ENCODE results near the gene SAMD3. TPM values are rescaled to one million over a fixed set of nuclear protein-coding genes. Genes with fewer than 3 reads are reported as not detected.

SAMD3 gene
- total RNA-seq, 1 donor from 2014 or later = 0.69 TPM

- no peak for TF ChIP-seq CTCF (IDR thresholded peaks at IDR 0.05; ENCODE audit: unreplicated experiment)
- no peaks in the 10 kb centered on the region for H3K9me3 Mint-ChIP-seq (ENCODE audit: low read depth)
- peak overlapping the region; percentile 14 for H3K27ac Mint-ChIP-seq
- H3K36me3 Mint-ChIP-seq (ENCODE audit: insufficient read depth) = peaks cover 18% of the 10 kb centered on the region
- peaks cover 33% of the 10 kb centered on the region for H3K27me3 Mint-ChIP-seq
- no peak for DNase-seq (ENCODE audit: low spot score, unreplicated experiment)
- H3K4me1 Mint-ChIP-seq (ENCODE audit: low read depth) = no peaks in the 10 kb centered on the region
- H3K4me3 Mint-ChIP-seq (ENCODE audit: low read depth) = no peak overlapping the region
Measured at GRCh38 chr6:130129762-130130246, 92.9 kb downstream of the SAMD3 start.

- TF ChIP-seq CTCF (IDR thresholded peaks at IDR 0.05; ENCODE audit: unreplicated experiment) = no peak
Measured at GRCh38 chr6:130128326-130128725, 94.4 kb downstream of the SAMD3 start.

GRCh38 chr6:130127195-130127594, 95.6 kb downstream of the SAMD3 start:
- peaks cover 16% of the 10 kb centered on the region for H3K27me3 Mint-ChIP-seq
- TF ChIP-seq CTCF (IDR thresholded peaks at IDR 0.05; ENCODE audit: unreplicated experiment) = no peak
- H3K4me3 Mint-ChIP-seq (ENCODE audit: low read depth) = no peak overlapping the region
- no peaks in the 10 kb centered on the region for H3K4me1 Mint-ChIP-seq (ENCODE audit: low read depth)
- H3K36me3 Mint-ChIP-seq (ENCODE audit: insufficient read depth) = peaks cover 6% of the 10 kb centered on the region
- H3K27ac Mint-ChIP-seq = no peak overlapping the region
- H3K9me3 Mint-ChIP-seq (ENCODE audit: low read depth) = no peaks in the 10 kb centered on the region
- DNase-seq (ENCODE audit: low spot score, unreplicated experiment) = no peak

More at GRCh38 chr6:130128326-130128725, 94.4 kb downstream of the SAMD3 start:
- Mint-ChIP-seq H3K27me3 (peaks cover 23% of the 10 kb centered on the region), H3K4me3 (ENCODE audit: low read depth) (no peak overlapping the region), H3K36me3 (ENCODE audit: insufficient read depth) (peaks cover 8% of the 10 kb centered on the region), H3K4me1 (ENCODE audit: low read depth) (no peaks in the 10 kb centered on the region), H3K9me3 (ENCODE audit: low read depth) (no peaks in the 10 kb centered on the region), H3K27ac (no peak overlapping the region)
- no peak for DNase-seq (ENCODE audit: low spot score, unreplicated experiment)

- Mint-ChIP-seq H3K27ac (no peak overlapping the region), H3K4me1 (ENCODE audit: low read depth) (no peaks in the 10 kb centered on the region), H3K4me3 (ENCODE audit: low read depth) (no peak overlapping the region), H3K27me3 (no peaks in the 10 kb centered on the region), H3K36me3 (ENCODE audit: insufficient read depth) (peaks cover 6% of the 10 kb centered on the region), H3K9me3 (ENCODE audit: low read depth) (no peaks in the 10 kb centered on the region)
- no peak for TF ChIP-seq CTCF (IDR thresholded peaks at IDR 0.05; ENCODE audit: unreplicated experiment)
- no peak for DNase-seq (ENCODE audit: low spot score, unreplicated experiment)
Measured at GRCh38 chr6:130122243-130122642, 100.5 kb downstream of the SAMD3 start.

- H3K36me3 Mint-ChIP-seq (ENCODE audit: insufficient read depth) = peaks cover 8% of the 10 kb centered on the region
- no peak overlapping the region for H3K4me3 Mint-ChIP-seq (ENCODE audit: low read depth)
- no peak for DNase-seq (ENCODE audit: low spot score, unreplicated experiment)
- no peaks in the 10 kb centered on the region for H3K9me3 Mint-ChIP-seq (ENCODE audit: low read depth)
- no peaks in the 10 kb centered on the region for H3K27me3 Mint-ChIP-seq
- no peak for TF ChIP-seq CTCF (IDR thresholded peaks at IDR 0.05; ENCODE audit: unreplicated experiment)
- no peak overlapping the region for H3K27ac Mint-ChIP-seq
- H3K4me1 Mint-ChIP-seq (ENCODE audit: low read depth) = no peaks in the 10 kb centered on the region
Measured at GRCh38 chr6:130120731-130121130, 102.0 kb downstream of the SAMD3 start.

All from progenitor cell of endocrine pancreas (in vitro differentiated cells).